Measurements from ENCODE around the gene MPG. TPM values are rescaled to one million over a fixed set of nuclear protein-coding genes. Genes with fewer than 3 reads are reported as not detected.

The MPG gene
- total and polyA plus RNA-seq, 9 donors = 0.60 to 90.9 (median 48.4) TPM

DNA sequence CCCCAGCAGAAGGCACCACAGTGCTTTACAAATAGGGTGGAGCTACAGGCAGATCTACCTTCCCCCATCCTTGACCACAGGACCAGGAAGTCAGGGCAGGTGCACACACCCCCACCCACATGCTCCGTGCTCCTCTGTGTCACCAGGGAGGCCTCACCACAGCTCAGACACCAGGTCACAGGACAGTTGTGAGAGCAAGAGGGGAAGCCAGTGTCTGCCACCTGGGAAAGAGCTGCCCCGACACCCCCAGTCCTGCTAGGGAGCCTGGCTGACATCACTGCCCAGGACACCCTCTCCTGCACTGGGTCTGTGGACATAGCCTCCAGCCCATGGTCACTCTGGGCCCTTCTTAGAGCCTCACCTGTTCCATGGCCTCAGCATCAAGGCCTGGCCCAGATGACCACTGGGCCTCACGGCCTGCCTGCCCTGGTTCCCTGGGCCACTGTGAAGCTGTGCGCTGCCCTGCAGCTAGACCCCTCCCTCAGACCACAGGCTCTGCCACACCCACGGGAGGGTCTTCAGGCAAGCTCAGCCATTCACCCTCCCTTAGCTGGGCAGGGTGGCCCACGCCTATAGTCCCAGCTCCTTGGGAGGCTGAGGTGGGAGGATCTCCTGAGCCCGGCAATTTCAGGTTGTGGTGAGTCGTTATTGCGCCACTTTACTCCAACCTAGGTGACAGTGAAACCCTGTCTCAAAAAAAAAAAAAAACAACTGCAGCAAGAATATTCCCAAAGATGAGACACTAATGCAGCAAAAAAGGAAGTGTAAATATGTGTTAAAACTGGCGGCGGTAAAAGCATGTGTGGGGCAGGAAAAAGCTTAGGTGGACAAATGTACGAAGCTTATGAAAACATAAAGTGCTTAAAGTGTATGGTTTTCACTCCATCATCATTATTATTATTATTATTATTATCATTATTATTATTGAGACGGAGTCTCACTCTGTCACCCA lies 38.8 kb upstream of the MPG start:
- Histone ChIP-seq H3K9me3 (no peaks in the 10 kb centered on the region), H3K4me1 (ENCODE audit: insufficient read depth) (no peaks in the 10 kb centered on the region), H3K27me3 (no peaks in the 10 kb centered on the region), H3K27ac (no peak overlapping the region), H3K4me3 (no peak overlapping the region), H3K36me3 (no peaks in the 10 kb centered on the region)
- intact Hi-C loops (cut with DNase I) = no loop called here
- no peak for DNase-seq
- 89 to 92% (median 90%) methylated on average over 13 of the region's 13 CpGs for WGBS, 3 donors
- no peak for TF ChIP-seq POLR2A (IDR thresholded peaks at IDR 0.05)
- TF ChIP-seq, protein P1, sequence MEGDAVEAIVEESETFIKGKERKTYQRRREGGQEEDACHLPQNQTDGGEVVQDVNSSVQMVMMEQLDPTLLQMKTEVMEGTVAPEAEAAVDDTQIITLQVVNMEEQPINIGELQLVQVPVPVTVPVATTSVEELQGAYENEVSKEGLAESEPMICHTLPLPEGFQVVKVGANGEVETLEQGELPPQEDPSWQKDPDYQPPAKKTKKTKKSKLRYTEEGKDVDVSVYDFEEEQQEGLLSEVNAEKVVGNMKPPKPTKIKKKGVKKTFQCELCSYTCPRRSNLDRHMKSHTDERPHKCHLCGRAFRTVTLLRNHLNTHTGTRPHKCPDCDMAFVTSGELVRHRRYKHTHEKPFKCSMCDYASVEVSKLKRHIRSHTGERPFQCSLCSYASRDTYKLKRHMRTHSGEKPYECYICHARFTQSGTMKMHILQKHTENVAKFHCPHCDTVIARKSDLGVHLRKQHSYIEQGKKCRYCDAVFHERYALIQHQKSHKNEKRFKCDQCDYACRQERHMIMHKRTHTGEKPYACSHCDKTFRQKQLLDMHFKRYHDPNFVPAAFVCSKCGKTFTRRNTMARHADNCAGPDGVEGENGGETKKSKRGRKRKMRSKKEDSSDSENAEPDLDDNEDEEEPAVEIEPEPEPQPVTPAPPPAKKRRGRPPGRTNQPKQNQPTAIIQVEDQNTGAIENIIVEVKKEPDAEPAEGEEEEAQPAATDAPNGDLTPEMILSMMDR (IDR thresholded peaks at IDR 0.05) = no peak
- no peak for TF ChIP-seq EP300 (IDR thresholded peaks at IDR 0.05)

DNA sequence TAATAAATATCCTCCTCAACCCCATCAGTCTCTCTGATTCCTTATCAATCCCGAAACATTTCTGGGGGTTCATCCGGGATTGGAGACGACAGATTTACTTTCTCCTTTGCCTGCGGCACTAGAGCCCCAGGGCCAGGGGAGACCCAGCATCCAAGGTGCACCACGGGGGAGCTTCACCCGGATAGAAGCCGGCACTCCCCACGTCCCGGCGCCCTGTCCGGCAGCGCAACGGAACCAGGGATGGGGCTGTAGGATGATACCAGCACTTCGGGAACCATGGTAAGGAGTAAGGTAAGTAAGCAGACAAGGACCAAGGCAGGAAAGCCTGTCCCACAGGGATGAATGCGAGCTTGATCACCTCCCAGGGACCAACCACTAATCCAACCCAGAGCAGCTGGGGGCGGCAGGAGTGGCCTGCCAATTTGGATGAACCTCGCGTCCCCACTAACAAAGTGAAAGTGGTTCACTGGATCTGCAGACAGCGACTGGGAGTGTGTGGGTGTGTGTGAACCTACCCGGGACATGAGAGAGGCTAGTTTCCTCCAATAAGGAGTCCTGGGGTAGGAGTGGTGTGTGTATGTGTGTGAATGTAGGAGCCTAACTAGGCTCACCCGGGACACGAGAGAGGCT lies 36.5 kb upstream of the MPG start:
- peak overlapping the region in 1 of 2 donors; percentile 42 for H3K27ac ChIP-seq
- intact Hi-C loops (cut with DNase I) = no loop called here
- peak overlapping the region; percentile 23 for H3K4me3 ChIP-seq
- H3K36me3 ChIP-seq = no peaks in the 10 kb centered on the region
- no peaks in the 10 kb centered on the region for H3K4me1 ChIP-seq (ENCODE audit: insufficient read depth)
- peak in 2 of 5 donors; percentile 42 to 66 for DNase-seq
- 8 to 49% (median 26%) methylated on average over 22 of the region's 22 CpGs for WGBS, 3 donors
- TF ChIP-seq EP300 (IDR thresholded peaks at IDR 0.05) (no peak), POLR2A (IDR thresholded peaks at IDR 0.05) (no peak)
- TF ChIP-seq, protein P1 (IDR thresholded peaks at IDR 0.05) = no peak
- no peaks in the 10 kb centered on the region for H3K9me3 ChIP-seq
- no peaks in the 10 kb centered on the region for H3K27me3 ChIP-seq

DNA sequence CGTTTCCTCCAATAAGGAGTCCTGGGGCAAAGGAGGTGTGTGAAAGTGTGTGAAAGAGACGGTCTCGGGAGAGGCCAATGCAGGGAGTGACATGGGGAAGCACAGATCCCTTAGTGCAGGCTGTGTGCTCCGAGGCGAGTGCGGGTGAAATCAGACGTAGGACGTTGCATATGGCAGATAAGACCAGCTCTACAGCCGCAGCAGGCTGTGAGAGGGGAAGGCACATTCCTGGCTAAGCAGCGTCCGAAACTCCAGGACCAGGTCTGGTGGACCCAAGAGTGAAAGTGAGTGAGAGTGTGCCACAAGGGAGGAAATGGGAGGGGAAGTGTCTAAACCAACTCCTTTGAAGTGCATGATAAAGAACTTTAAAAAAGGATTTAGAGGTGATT lies 36.0 kb upstream of the MPG start:
- H3K9me3 ChIP-seq = no peaks in the 10 kb centered on the region
- peak overlapping the region; percentile 23 for H3K4me3 ChIP-seq
- TF ChIP-seq EP300 (IDR thresholded peaks at IDR 0.05) = no peak
- TF ChIP-seq, protein P1 (IDR thresholded peaks at IDR 0.05) = no peak
- TF ChIP-seq POLR2A (IDR thresholded peaks at IDR 0.05) = no peak
- H3K36me3 ChIP-seq = no peaks in the 10 kb centered on the region
- no peak for DNase-seq
- no peaks in the 10 kb centered on the region for H3K27me3 ChIP-seq
- peak overlapping the region in 1 of 2 donors; percentile 42 for H3K27ac ChIP-seq
- intact Hi-C loops (cut with DNase I) = no loop called here
- 14 to 73% (median 60%) methylated on average over 11 of the region's 11 CpGs for WGBS, 3 donors
- no peaks in the 10 kb centered on the region for H3K4me1 ChIP-seq (ENCODE audit: insufficient read depth)

DNA sequence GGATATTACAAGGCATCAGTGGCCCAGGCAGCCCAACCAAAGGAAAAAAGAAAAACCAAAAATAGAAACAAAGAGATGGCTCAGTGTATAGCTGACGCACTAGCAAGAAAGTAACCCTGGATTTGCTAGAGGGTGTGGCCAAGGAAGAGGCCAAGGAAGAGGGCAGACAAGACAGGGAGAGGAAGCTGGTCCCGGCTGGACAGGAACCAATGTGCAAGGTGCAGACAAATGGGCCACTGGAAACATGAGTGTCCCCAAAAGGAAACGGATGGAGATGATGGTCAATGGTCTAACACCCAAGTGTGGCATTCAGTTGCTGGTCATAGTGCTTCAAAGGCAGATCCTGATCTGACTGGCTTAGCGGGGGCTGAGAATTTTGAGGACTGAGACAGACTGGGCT lies 35.3 kb upstream of the MPG start:
- H3K36me3 ChIP-seq = no peaks in the 10 kb centered on the region
- no peak overlapping the region for H3K4me3 ChIP-seq
- DNase-seq = peak in 1 of 5 donors; percentile 3
- WGBS, 3 donors = 85 to 96% (median 95%) methylated on average over 4 of the region's 4 CpGs
- intact Hi-C loops (cut with DNase I) = no loop called here
- H3K27me3 ChIP-seq = no peaks in the 10 kb centered on the region
- no peak overlapping the region for H3K27ac ChIP-seq
- no peaks in the 10 kb centered on the region for H3K9me3 ChIP-seq
- TF ChIP-seq EP300 (IDR thresholded peaks at IDR 0.05) (no peak), POLR2A (IDR thresholded peaks at IDR 0.05) (no peak)
- TF ChIP-seq, protein P1 (IDR thresholded peaks at IDR 0.05) = no peak
- H3K4me1 ChIP-seq (ENCODE audit: insufficient read depth) = no peaks in the 10 kb centered on the region
